ENCODE measurements around the gene HSD11B2.

The HSD11B2 gene

GRCh38 chr16:67436640-67437193 is 5.8 kb downstream of the HSD11B2 start:
- DNase-seq, result no peak

GRCh38 chr16:67437513-67437912 is 6.6 kb downstream of the HSD11B2 start:
- DNase-seq, result no peak

GRCh38 chr16:67438098-67438791 is 7.3 kb downstream of the HSD11B2 start:
- DNase-seq, result no peak

GRCh38 chr16:67438824-67439393 is 8.0 kb downstream of the HSD11B2 start:
- no peak for DNase-seq

- no peak for DNase-seq
Observed at GRCh38 chr16:67441271-67441753, 10.4 kb downstream of the HSD11B2 start.

GRCh38 chr16:67441907-67442306 is 11.0 kb downstream of the HSD11B2 start:
- no peak for DNase-seq

GRCh38 chr16:67442581-67443255 is 11.8 kb downstream of the HSD11B2 start:
- no peak for DNase-seq

GRCh38 chr16:67443265-67443664 is 12.3 kb downstream of the HSD11B2 start:
- no peak for DNase-seq

GRCh38 chr16:67444259-67445125 is 13.6 kb downstream of the HSD11B2 start:
- DNase-seq, result no peak

GRCh38 chr16:67445126-67445426 is 14.2 kb downstream of the HSD11B2 start:
- DNase-seq, result no peak

- DNase-seq, result no peak
Observed at GRCh38 chr16:67445441-67445912, 14.6 kb downstream of the HSD11B2 start.

GRCh38 chr16:67445913-67446907 is 15.3 kb downstream of the HSD11B2 start:
- DNase-seq, result no peak

- DNase-seq, result no peak
Observed at GRCh38 chr16:67446968-67447507, 16.1 kb downstream of the HSD11B2 start.

GRCh38 chr16:67447508-67448076 is 16.7 kb downstream of the HSD11B2 start:
- peak; percentile 48 for DNase-seq

- DNase-seq, result no peak
Observed at GRCh38 chr16:67448580-67448979, 17.7 kb downstream of the HSD11B2 start.

GRCh38 chr16:67449336-67449735 is 18.4 kb downstream of the HSD11B2 start:
- no peak for DNase-seq

GRCh38 chr16:67449739-67450138 is 18.8 kb downstream of the HSD11B2 start:
- no peak for DNase-seq

- no peak for DNase-seq
Observed at GRCh38 chr16:67451061-67451703, 20.3 kb downstream of the HSD11B2 start.

- DNase-seq, result no peak
Observed at GRCh38 chr16:67451704-67452435, 20.9 kb downstream of the HSD11B2 start.

- DNase-seq, result no peak
Observed at GRCh38 chr16:67454104-67454503, 23.2 kb downstream of the HSD11B2 start.

All from activated T-cell treated with anti-CD3 and anti-CD28 coated beads for 4 hours (primary cell).